Activated CD8-positive, alpha-beta T cell treated with anti-CD3 and anti-CD28 coated beads for 36 hours (primary cell): ENCODE measurements around the gene NKX2-2. TPM values are rescaled to one million over a fixed set of nuclear protein-coding genes. Genes with fewer than 3 reads are reported as not detected.

ENCODE experiments used
- ATAC-seq: fragments of 200-7000 bp; cut with Tn5 transposase; one replicate; pipeline ENCODE4 v1.10.0; 2021; ENCODE audit warnings: mild to moderate bottlenecking, moderate library complexity
- CTCF ChIA-PET: fragments of 350-600 bp; sonication (Branson Sonifier 250); formaldehyde crosslinking; loops from one replicate; lab custom pipeline; 2021; ENCODE audit warnings: antibody characterized with exemption; lab: Charles Lee
- POLR2A ChIA-PET: fragments of 350-600 bp; sonication (Branson Sonifier 250); formaldehyde crosslinking; loops from one replicate; lab custom pipeline; 2021; ENCODE audit warnings: antibody characterized with exemption; lab: Charles Lee
- DNase-seq: peaks from one replicate; pipeline ENCODE4 v3.0.0-alpha.2; 2020
- H3K27ac Mint-ChIP-seq: one replicate; pipeline ENCODE4 v1.8.0; 2021; ENCODE audit warnings: mild to moderate bottlenecking, mixed read lengths
- H3K27me3 Mint-ChIP-seq: one replicate; pipeline ENCODE4 v1.8.0; 2021; ENCODE audit warnings: mixed read lengths
- H3K36me3 Mint-ChIP-seq: one replicate; pipeline ENCODE4 v1.8.0; 2021; ENCODE audit warnings: low read depth, mixed read lengths
- H3K4me1 Mint-ChIP-seq: one replicate; pipeline ENCODE4 v1.8.0; 2021; ENCODE audit warnings: low read depth, mixed read lengths
- H3K4me3 Mint-ChIP-seq: one replicate; pipeline ENCODE4 v1.8.0; 2021; ENCODE audit warnings: mild to moderate bottlenecking, moderate library complexity, mixed read lengths
- H3K9me3 Mint-ChIP-seq: one replicate; pipeline ENCODE4 v1.8.0; 2021; ENCODE audit warnings: mixed read lengths
- intact Hi-C: fragments of 100-400 bp; cut with micrococcal nuclease; formaldehyde crosslinking; loops from one replicate; pipeline ENCODE4 v1.10.0; 2022
- total RNA-seq, 2 experiments: library from RNA; stranded (reverse); gene quantifications; one replicate each; pipeline ENCODE4 v1.2.3, GENCODE V29; 2021
- TF ChIP-seq, protein P1 (sequence below): fragments of 200-600 bp; IDR thresholded peaks from one replicate; pipeline ENCODE4 v1.8.0; 2022; ENCODE audit warnings: antibody characterized with exemption, mild to moderate bottlenecking

The NKX2-2 gene
- total RNA-seq, 2 experiments from 2014 or later, result not detected

DNA sequence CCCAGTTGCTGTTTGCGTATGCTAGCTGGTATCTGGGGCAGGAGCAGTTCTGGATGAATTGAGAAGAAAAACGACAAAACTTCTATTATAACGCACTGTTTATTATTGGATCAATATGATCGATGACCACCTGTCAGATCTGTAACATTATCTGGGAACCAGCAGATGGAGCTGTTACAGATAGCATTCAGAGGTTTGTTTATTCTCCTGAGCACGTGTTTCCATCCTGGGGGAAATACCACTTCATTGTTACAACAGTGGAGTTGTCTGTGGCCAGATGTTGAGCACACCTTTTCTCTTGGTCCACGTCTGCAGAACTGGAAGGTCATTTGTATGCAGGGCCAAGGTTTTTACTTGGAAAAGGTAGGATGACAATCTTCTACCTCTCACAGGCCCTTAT, 16.0 kb upstream of the NKX2-2 start:
- Mint-ChIP-seq H3K27ac (no peak overlapping the region), H3K9me3 (peaks cover 2% of the 10 kb centered on the region), H3K27me3 (peaks cover 35% of the 10 kb centered on the region), H3K4me1 (peaks cover 2% of the 10 kb centered on the region), H3K4me3 (no peak overlapping the region), H3K36me3 (no peaks in the 10 kb centered on the region)
- TF ChIP-seq, protein P1, sequence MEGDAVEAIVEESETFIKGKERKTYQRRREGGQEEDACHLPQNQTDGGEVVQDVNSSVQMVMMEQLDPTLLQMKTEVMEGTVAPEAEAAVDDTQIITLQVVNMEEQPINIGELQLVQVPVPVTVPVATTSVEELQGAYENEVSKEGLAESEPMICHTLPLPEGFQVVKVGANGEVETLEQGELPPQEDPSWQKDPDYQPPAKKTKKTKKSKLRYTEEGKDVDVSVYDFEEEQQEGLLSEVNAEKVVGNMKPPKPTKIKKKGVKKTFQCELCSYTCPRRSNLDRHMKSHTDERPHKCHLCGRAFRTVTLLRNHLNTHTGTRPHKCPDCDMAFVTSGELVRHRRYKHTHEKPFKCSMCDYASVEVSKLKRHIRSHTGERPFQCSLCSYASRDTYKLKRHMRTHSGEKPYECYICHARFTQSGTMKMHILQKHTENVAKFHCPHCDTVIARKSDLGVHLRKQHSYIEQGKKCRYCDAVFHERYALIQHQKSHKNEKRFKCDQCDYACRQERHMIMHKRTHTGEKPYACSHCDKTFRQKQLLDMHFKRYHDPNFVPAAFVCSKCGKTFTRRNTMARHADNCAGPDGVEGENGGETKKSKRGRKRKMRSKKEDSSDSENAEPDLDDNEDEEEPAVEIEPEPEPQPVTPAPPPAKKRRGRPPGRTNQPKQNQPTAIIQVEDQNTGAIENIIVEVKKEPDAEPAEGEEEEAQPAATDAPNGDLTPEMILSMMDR, result peak; percentile 42
- ChIA-PET POLR2A (no interaction called here), CTCF (interaction anchor here (0.6 to 3.3 kb wide), 13 partner anchors 9 to 656 kb away, joined by 3 to 36 read pairs (median 6); no protein-coding TSS in a partner anchor)
- ATAC-seq (no peak), DNase-seq (no peak)
- intact Hi-C loops, result loop anchor here (5.0 kb wide), 1 partner anchor 42 kb away; no protein-coding TSS in a partner anchor

DNA sequence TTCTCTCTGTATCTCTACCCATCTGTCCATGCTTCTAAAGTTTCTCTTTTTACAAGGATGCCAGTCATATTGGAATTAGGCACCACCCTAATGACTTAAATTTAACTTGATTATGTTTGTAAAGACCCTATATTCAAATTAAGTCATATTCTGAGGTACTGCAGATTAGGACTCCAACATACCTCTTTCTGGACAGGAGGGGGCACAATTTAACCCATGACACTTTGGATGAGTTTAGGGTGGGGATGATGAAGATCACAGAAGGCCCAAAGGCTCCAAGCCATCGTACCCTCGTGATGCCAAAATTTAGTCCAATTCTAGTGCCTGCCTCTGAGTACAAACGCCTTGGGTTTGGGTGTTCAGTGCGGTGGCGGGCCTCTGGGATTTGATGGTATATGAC, 15.0 kb upstream of the NKX2-2 start:
- no peak for DNase-seq
- intact Hi-C loops, result loop anchor here (5.0 kb wide), 1 partner anchor 43 kb away; no protein-coding TSS in a partner anchor

DNA sequence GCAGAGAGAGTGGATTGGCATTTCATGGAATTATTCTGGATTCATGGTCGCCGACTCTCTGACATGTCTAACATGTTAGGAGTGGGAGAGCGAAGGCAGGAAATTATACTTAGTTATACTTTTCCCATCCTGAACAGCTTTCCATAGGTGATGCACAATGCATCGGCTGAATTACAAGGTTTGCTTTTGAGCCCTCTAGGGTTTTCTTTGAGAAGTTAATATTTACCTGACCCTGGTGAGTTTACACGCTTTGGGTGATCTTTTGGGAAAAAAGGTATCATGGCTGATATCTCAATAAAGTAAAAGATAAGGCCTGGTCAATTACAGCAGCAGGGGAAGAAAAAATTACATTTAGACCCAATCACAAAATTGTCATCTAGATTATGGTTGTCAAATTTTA, 14.0 kb upstream of the NKX2-2 start:
- ATAC-seq (no peak), DNase-seq (no peak)
- Mint-ChIP-seq H3K4me1 (peaks cover 5% of the 10 kb centered on the region), H3K4me3 (no peak overlapping the region), H3K27ac (no peak overlapping the region), H3K27me3 (peaks cover 51% of the 10 kb centered on the region), H3K36me3 (no peaks in the 10 kb centered on the region), H3K9me3 (peaks cover 2% of the 10 kb centered on the region)
- TF ChIP-seq, protein P1, result no peak
- ChIA-PET POLR2A (no interaction called here), CTCF (interaction anchor here (0.7 to 3.3 kb wide), 3 partner anchors 13 to 309 kb away, joined by 3 to 36 read pairs (median 3); no protein-coding TSS in a partner anchor)
- intact Hi-C loops, result loop anchor here (5.0 kb wide), 1 partner anchor 44 kb away; no protein-coding TSS in a partner anchor

More for the DNA sequence above, 15.0 kb upstream of the NKX2-2 start:
- no peak for ATAC-seq
- Mint-ChIP-seq H3K27me3 (peaks cover 43% of the 10 kb centered on the region), H3K9me3 (peaks cover 2% of the 10 kb centered on the region), H3K4me3 (no peak overlapping the region), H3K27ac (no peak overlapping the region), H3K4me1 (peaks cover 2% of the 10 kb centered on the region), H3K36me3 (no peaks in the 10 kb centered on the region)
- TF ChIP-seq, protein P1, result no peak
- CTCF ChIA-PET, result interaction anchor here (0.6 to 3.3 kb wide), 9 partner anchors 11 to 655 kb away, joined by 3 to 36 read pairs (median 6); no protein-coding TSS in a partner anchor
- POLR2A ChIA-PET, result no interaction called here

DNA sequence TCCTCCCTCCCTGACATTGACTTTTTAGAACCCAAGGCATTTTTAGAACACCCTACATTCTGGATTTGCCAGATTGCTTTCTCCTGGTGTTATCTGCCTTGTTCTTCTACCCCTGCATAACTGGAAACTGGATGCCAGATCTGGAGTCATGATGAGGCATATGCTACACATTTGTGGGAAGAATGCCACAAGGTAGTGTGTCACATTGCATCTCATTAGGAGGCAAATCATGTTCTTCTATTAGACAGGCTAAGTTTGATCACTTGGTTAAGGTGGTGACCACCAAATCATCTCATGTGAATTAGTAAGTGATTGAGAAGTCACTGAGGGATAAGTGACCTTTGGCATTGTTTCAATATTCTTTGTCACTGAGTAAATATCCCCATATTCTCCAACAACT, 12.9 kb upstream of the NKX2-2 start:
- peaks cover 45% of the 10 kb centered on the region for H3K27me3 Mint-ChIP-seq
- no peak for ATAC-seq
- H3K4me1 Mint-ChIP-seq, result peaks cover 5% of the 10 kb centered on the region
- TF ChIP-seq, protein P1, result no peak
- ChIA-PET CTCF (no interaction called here), POLR2A (no interaction called here)
- no peak overlapping the region for H3K27ac Mint-ChIP-seq
- intact Hi-C loops, result loop anchor here (5.0 kb wide), 1 partner anchor 46 kb away; no protein-coding TSS in a partner anchor
- H3K4me3 Mint-ChIP-seq, result no peak overlapping the region
- DNase-seq, result no peak
- H3K36me3 Mint-ChIP-seq, result no peaks in the 10 kb centered on the region
- no peaks in the 10 kb centered on the region for H3K9me3 Mint-ChIP-seq

DNA sequence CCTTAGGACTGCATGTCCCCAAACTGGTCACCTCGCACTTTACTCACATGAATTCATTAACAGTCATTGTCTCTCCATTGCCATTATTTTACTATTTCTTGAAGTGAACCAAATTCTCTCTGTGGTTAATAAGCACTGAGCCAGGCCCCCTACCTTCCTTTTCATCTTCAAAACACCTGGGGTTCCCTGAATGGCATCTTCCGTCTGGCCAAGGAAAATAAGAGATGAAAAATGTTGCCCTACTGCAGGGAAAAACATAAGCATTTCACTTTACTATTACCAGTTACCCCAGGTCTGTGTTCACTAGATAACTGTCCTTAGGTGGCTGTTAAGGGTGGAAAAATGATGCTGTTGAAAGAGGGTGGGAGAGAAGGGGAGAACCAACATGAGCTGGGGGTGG, 10.0 kb upstream of the NKX2-2 start:
- ATAC-seq (no peak), DNase-seq (no peak)
- ChIA-PET POLR2A (no interaction called here), CTCF (interaction anchor here (1.0 to 2.3 kb wide), 5 partner anchors 10 to 288 kb away, joined by 3 to 9 read pairs (median 3); no protein-coding TSS in a partner anchor)
- TF ChIP-seq, protein P1, result no peak
- intact Hi-C loops, result no loop called here
- Mint-ChIP-seq H3K27me3 (peaks cover 69% of the 10 kb centered on the region), H3K4me1 (peaks cover 12% of the 10 kb centered on the region), H3K36me3 (no peaks in the 10 kb centered on the region), H3K9me3 (no peaks in the 10 kb centered on the region), H3K27ac (no peak overlapping the region), H3K4me3 (no peak overlapping the region)
